Erythroblast (primary cell): Measurements from ENCODE around the gene TNNT2.

Source experiments
- GATA1 ChIP-seq: IDR thresholded peaks from 2 replicates; pipeline ENCODE4 v1.6.1; 2011; ENCODE audit warnings: low read depth, mild to moderate bottlenecking, control low read depth, low read length, moderate library complexity
- POLR2A ChIP-seq: IDR thresholded peaks from 2 replicates; pipeline ENCODE4 v1.6.1; 2011; ENCODE audit warnings: mild to moderate bottlenecking, low read length

- no peak for TF ChIP-seq POLR2A
- no peak for TF ChIP-seq GATA1
Measured at GRCh38 chr1:201378804-201379203, 1.3 kb upstream of the TNNT2 start.
